Fibroblast of mammary gland (primary cell): ENCODE data around the gene S100A1.

Experiments
- DNase-seq: peaks from one replicate; pipeline ENCODE4 v3.0.0-alpha.2; 2010; ENCODE audit warnings: low read depth
- H3K4me3 ChIP-seq: 2 replicates; pipeline ENCODE4 v1.5.1; 2011; ENCODE audit warnings: low read depth, mild to moderate bottlenecking, low read length, moderate library complexity; ENCODE audit not compliant: control insufficient read depth
- TF ChIP-seq, protein P1 (sequence below): conservative IDR thresholded peaks from 2 replicates; pipeline ENCODE4 v1.5.1; 2011; ENCODE audit warnings: low read depth, low read length, inconsistent platforms; ENCODE audit not compliant: control insufficient read depth, insufficient read depth

The S100A1 gene

DNA sequence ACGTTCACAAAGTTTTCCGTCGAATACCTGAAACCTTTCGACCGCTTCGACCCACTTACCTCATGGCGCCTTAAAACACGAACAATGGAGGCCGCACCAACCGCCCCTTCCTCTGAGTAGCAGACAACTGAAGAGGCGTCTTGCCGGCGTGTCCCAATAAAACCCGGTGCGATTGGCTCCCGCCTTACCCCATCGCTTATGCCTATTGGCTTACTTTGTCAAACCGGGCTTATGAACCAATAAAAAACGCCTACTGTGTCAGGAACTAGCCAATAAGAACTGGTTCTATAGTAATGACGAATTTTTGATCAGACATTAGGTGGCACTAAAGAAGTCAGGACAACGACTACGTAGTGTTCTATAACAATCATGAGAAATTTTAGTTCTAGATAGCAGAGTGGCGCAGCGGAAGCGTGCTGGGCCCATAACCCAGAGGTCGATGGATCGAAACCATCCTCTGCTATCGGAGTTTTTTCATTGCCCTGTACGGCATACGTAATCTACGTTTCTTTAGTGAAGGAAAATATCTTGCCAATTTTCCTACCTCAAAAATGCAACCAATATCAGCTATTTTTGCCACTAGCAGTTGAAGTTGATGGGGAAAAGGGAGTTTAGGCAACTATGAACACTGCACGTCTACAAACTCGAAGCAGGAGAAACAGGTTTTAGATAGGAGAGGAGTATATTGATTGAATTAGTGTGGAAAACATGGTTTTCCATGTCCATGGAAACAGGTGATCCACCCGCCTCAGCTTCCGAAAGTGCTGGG lies 42.8 kb downstream of the S100A1 start, which contains the start of gene ILF2:
Gene ILF2, minus strand, starts transcription at position 135 of the 769 bp plus-strand sequence. Its CDS starts 71 bp downstream, at position 64.
- TF ChIP-seq, protein P1, sequence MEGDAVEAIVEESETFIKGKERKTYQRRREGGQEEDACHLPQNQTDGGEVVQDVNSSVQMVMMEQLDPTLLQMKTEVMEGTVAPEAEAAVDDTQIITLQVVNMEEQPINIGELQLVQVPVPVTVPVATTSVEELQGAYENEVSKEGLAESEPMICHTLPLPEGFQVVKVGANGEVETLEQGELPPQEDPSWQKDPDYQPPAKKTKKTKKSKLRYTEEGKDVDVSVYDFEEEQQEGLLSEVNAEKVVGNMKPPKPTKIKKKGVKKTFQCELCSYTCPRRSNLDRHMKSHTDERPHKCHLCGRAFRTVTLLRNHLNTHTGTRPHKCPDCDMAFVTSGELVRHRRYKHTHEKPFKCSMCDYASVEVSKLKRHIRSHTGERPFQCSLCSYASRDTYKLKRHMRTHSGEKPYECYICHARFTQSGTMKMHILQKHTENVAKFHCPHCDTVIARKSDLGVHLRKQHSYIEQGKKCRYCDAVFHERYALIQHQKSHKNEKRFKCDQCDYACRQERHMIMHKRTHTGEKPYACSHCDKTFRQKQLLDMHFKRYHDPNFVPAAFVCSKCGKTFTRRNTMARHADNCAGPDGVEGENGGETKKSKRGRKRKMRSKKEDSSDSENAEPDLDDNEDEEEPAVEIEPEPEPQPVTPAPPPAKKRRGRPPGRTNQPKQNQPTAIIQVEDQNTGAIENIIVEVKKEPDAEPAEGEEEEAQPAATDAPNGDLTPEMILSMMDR: peak; percentile 24
- peak within 1 kb of the TSS; percentile 97 for H3K4me3 ChIP-seq
- DNase-seq: peak; percentile 100

- peak overlapping the region; percentile 46 for H3K4me3 ChIP-seq
- DNase-seq: peak; percentile 74
Observed at GRCh38 chr1:153671628-153672353, 43.6 kb downstream of the S100A1 start.

DNA sequence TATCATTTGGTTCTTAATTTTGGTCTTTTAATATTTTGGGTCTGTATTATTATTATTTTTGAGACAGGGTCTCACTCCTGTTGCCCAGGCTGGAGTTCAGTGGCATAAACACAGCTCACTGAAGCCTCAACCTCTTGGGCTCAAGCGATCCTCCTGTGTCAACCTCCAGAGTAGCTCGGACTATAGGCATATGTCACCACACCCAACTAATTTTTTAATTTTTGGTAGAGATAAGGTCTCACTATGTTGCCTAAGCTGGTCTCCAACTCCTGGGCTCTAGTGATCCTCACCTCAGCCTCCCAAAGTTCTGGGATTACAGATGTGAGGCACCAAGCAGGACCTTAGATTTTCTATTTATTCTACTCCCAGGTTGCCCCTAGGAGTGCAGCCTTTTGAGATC lies 45.3 kb downstream of the S100A1 start:
- no peak for DNase-seq
- TF ChIP-seq, protein P1: no peak
- H3K4me3 ChIP-seq: no peak overlapping the region

DNA sequence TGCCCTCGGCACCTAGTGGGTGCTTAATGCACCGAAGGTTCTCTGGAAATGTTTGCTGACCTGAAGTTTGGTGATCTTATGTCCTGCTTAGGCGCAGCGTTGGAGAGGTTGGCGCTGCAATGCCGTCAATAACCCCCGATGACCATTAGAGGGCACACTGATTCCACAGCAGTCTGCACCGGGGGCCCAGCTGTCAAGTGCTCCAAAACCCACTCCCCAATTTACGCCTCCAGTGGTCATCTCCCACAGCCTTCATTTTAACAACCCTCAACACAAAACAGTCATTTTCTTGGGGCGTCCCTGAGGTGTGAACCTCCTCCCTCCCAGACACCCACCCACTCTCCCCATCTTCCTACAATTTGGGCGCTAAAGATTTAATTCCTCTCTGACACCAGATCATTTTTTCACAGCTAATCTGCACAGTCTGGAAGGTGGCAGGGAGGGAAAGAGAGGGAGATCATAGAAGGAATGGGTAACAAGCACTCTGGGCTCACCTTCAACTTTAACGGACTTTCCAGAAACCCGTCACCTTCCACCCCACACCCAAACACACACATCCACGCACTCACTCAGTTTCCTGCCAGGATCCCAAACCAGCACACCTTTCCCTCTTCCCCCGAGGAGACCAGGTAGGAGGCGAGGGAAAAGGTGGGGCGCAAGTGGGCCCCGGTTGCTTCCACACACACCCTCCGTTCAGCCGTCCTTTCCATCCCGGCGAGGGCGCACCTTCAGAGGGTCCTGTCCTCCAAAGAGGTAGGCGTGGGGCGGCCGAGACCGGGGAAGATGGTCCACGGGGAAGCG lies 49.7 kb downstream of the S100A1 start:
- H3K4me3 ChIP-seq: peak overlapping the region; percentile 40
- DNase-seq: peak; percentile 61
- TF ChIP-seq, protein P1: peak; percentile 96

DNA sequence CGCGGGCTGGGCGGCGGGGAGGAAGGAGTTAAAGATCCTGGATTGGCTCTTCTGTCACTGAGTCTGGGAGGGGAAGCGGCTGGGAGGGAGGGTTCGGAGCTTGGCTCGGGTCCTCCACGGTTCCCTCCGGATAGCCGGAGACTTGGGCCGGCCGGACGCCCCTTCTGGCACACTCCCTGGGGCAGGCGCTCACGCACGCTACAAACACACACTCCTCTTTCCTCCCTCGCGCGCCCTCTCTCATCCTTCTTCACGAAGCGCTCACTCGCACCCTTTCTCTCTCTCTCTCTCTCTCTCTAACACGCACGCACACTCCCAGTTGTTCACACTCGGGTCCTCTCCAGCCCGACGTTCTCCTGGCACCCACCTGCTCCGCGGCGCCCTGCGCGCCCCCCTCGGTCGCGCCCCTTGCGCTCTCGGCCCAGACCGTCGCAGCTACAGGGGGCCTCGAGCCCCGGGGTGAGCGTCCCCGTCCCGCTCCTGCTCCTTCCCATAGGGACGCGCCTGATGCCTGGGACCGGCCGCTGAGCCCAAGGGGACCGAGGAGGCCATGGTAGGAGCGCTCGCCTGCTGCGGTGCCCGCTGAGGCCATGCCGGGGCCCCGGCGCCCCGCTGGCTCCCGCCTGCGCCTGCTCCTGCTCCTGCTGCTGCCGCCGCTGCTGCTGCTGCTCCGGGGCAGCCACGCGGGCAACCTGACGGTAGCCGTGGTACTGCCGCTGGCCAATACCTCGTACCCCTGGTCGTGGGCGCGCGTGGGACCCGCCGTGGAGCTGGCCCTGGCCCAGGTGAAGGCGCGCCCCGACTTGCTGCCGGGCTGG lies 50.5 kb downstream of the S100A1 start, which contains the start of gene NPR1:
Gene NPR1, plus strand, starts transcription at position 170 of the 818 bp plus-strand sequence. Its CDS starts 421 bp downstream, at position 591.
- peak within 1 kb of the TSS; percentile 40 for H3K4me3 ChIP-seq
- TF ChIP-seq, protein P1: no peak
- peak; percentile 33 for DNase-seq

GRCh38 chr1:153679337-153680119 lies 51.3 kb downstream of the S100A1 start:
- DNase-seq: no peak
- peak overlapping the region; percentile 40 for H3K4me3 ChIP-seq
- TF ChIP-seq, protein P1: peak; percentile 4
